ENCODE results near the gene ACSF3.
"Not testable (repeated sequence)": the region's sequence is repeated elsewhere in the genome, so short reads cannot be mapped to it uniquely, and the experiment has no call there.

The ACSF3 gene

GRCh38 chr16:89072548-89073130, 21.0 kb upstream of the ACSF3 start:
- Histone ChIP-seq H3K4me3 (ENCODE audit: low read length) (no peak overlapping the region), H3K36me3 (ENCODE audit: insufficient read depth, low read length) (no peaks in the 10 kb centered on the region)

DNA sequence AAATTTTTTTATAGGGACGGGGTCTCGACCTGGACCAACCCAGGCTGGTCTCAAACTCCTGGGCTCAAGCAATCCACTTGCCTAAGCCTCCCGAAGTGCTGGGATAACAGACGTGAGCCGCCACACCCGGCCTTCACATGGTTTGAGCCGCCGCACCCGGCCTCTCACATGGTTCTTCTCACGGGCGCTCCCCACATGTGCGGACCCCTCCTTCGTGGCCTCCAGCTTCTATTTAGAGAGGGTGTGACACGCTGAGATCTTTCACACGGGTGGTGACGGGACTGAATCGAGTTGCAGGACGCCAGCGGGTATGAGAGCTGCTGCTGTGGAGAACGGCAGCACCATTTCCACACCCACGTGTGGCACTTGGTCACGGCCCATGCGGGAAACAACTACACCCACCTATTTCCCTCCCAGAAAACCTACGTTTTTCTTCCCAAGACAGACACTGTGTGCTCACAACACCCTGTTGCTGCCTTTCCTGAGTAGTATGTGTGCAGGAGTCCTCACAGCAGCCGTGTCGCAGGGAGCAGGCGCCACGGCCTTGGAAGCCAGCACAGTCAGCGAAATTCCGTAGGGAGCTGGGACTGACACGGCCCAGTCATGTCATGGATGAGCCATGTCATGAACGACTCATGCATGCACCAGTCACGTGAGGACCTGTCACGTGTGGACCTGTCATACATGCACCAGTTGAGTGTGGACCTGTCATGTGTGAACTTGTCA, 20.1 kb upstream of the ACSF3 start:
- H3K4me1 ChIP-seq (ENCODE audit: insufficient read depth, low read length): peaks cover 5% of the 10 kb centered on the region
- H2AFZ ChIP-seq (ENCODE audit: low read depth, low read length): no peak overlapping the region
- H3K27me3 ChIP-seq (ENCODE audit: insufficient read depth, low read length): no peaks in the 10 kb centered on the region
- no peaks in the 10 kb centered on the region for H3K36me3 ChIP-seq (ENCODE audit: insufficient read depth, low read length)
- no peaks in the 10 kb centered on the region for H3K9me3 ChIP-seq (ENCODE audit: low read length)
- no peak overlapping the region for H3K4me3 ChIP-seq (ENCODE audit: low read length)

More at GRCh38 chr16:89072548-89073130, 21.0 kb upstream of the ACSF3 start:
- Histone ChIP-seq H3K4me1 (ENCODE audit: insufficient read depth, low read length) (peaks cover 5% of the 10 kb centered on the region), H3K27me3 (ENCODE audit: insufficient read depth, low read length) (peaks cover 1% of the 10 kb centered on the region), H2AFZ (ENCODE audit: low read depth, low read length) (no peak overlapping the region), H3K9me3 (ENCODE audit: low read length) (no peaks in the 10 kb centered on the region)

- not testable (repeated sequence) for H3K9me3 ChIP-seq (ENCODE audit: low read length); H3K36me3 ChIP-seq (ENCODE audit: insufficient read depth, low read length); H3K4me1 ChIP-seq (ENCODE audit: insufficient read depth, low read length); H3K4me3 ChIP-seq (ENCODE audit: low read length); H2AFZ ChIP-seq (ENCODE audit: low read depth, low read length); H3K27me3 ChIP-seq (ENCODE audit: insufficient read depth, low read length)
Measured at GRCh38 chr16:89074072-89074674, 19.5 kb upstream of the ACSF3 start.

- no peak overlapping the region for H3K4me3 ChIP-seq (ENCODE audit: low read length)
Measured at GRCh38 chr16:89074803-89075688, 18.6 kb upstream of the ACSF3 start.

GRCh38 chr16:89076159-89076558, 17.5 kb upstream of the ACSF3 start:
- Histone ChIP-seq H3K9me3 (ENCODE audit: low read length) (no peaks in the 10 kb centered on the region), H3K27me3 (ENCODE audit: insufficient read depth, low read length) (peaks cover 11% of the 10 kb centered on the region), H3K4me1 (ENCODE audit: insufficient read depth, low read length) (peaks cover 5% of the 10 kb centered on the region), H2AFZ (ENCODE audit: low read depth, low read length) (no peak overlapping the region), H3K36me3 (ENCODE audit: insufficient read depth, low read length) (no peaks in the 10 kb centered on the region), H3K4me3 (ENCODE audit: low read length) (no peak overlapping the region)

More at GRCh38 chr16:89074803-89075688, 18.6 kb upstream of the ACSF3 start:
- peaks cover 5% of the 10 kb centered on the region for H3K4me1 ChIP-seq (ENCODE audit: insufficient read depth, low read length)
- no peaks in the 10 kb centered on the region for H3K9me3 ChIP-seq (ENCODE audit: low read length)
- H3K36me3 ChIP-seq (ENCODE audit: insufficient read depth, low read length): no peaks in the 10 kb centered on the region
- H2AFZ ChIP-seq (ENCODE audit: low read depth, low read length): no peak overlapping the region
- peaks cover 7% of the 10 kb centered on the region for H3K27me3 ChIP-seq (ENCODE audit: insufficient read depth, low read length)

DNA sequence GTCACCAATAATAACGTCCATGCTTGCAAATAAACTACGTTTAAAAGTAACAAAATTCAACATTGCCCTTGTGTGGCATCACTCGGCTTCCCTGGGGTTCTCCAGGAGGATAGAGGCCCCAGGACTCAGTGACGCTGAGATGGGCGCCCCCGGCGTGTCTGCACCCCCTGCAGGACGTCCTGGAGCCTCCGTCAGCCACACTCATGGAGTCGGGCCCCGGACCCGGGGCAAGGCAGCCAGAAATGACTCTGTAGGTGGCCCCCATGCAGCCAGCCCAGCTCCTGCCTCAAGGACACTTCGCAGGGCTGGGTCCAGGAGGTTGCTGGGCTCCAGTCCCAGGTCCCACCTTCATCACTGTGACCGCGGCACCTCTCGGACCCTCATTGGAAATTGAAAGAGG, 16.6 kb upstream of the ACSF3 start:
- peaks cover under 1% of the 10 kb centered on the region for H3K4me1 ChIP-seq (ENCODE audit: insufficient read depth, low read length)
- H3K36me3 ChIP-seq (ENCODE audit: insufficient read depth, low read length): no peaks in the 10 kb centered on the region
- H3K27me3 ChIP-seq (ENCODE audit: insufficient read depth, low read length): peaks cover 15% of the 10 kb centered on the region
- no peak overlapping the region for H3K4me3 ChIP-seq (ENCODE audit: low read length)
- H2AFZ ChIP-seq (ENCODE audit: low read depth, low read length): no peak overlapping the region
- no peaks in the 10 kb centered on the region for H3K9me3 ChIP-seq (ENCODE audit: low read length)

DNA sequence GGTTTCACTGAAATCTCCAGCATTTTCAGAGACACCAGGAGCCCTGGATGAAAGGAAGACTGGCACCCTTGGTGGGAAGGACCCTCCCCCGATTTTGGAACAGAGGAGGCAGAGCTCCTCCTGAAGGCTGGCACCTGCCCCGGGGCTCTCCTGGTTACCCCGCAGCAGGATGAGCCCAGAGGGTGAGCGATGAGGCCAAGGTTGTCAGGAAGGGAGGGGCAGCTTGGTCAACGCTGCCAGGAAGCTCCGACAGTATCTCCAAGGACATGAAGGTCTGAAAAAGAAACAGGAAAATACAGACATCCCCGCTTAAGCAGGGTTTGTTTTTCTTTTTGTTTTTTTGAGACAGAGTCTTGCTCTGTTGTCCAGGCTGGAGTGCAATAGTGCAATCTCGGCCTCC, 15.5 kb upstream of the ACSF3 start:
- Histone ChIP-seq H3K4me3 (ENCODE audit: low read length) (no peak overlapping the region), H3K4me1 (ENCODE audit: insufficient read depth, low read length) (no peaks in the 10 kb centered on the region), H2AFZ (ENCODE audit: low read depth, low read length) (no peak overlapping the region), H3K36me3 (ENCODE audit: insufficient read depth, low read length) (no peaks in the 10 kb centered on the region), H3K27me3 (ENCODE audit: insufficient read depth, low read length) (peaks cover 15% of the 10 kb centered on the region), H3K9me3 (ENCODE audit: low read length) (no peaks in the 10 kb centered on the region)

DNA sequence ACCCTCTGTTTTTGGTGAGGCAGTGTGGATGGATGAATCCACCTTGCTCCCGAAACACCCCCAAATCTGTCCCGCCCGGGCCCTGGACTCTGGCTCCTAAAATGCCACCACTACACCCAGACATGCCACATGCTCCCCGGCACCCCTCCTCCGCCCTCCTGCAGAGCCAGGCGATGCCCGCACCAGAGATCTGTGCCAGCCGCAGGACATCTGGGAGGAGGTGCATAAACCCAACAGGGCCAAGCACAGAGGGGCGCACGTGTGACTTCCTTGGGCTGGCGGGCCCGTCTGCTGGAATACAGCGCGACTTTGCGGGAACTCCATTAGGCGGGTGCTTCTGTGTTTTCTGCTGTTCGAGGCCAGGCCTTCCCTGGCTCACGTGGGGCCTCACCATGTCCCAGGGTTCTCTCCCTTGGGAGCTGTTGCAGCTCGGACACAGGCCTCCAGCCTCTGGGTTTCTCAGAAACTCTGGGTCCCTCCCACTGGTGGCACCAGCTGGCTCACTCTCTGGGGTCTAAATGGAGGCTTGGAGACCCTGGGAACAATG, 14.1 kb upstream of the ACSF3 start:
- Histone ChIP-seq H3K4me3 (ENCODE audit: low read length) (no peak overlapping the region), H3K4me1 (ENCODE audit: insufficient read depth, low read length) (no peaks in the 10 kb centered on the region), H3K36me3 (ENCODE audit: insufficient read depth, low read length) (no peaks in the 10 kb centered on the region), H3K27me3 (ENCODE audit: insufficient read depth, low read length) (peaks cover 15% of the 10 kb centered on the region), H2AFZ (ENCODE audit: low read depth, low read length) (no peak overlapping the region), H3K9me3 (ENCODE audit: low read length) (no peaks in the 10 kb centered on the region)

DNA sequence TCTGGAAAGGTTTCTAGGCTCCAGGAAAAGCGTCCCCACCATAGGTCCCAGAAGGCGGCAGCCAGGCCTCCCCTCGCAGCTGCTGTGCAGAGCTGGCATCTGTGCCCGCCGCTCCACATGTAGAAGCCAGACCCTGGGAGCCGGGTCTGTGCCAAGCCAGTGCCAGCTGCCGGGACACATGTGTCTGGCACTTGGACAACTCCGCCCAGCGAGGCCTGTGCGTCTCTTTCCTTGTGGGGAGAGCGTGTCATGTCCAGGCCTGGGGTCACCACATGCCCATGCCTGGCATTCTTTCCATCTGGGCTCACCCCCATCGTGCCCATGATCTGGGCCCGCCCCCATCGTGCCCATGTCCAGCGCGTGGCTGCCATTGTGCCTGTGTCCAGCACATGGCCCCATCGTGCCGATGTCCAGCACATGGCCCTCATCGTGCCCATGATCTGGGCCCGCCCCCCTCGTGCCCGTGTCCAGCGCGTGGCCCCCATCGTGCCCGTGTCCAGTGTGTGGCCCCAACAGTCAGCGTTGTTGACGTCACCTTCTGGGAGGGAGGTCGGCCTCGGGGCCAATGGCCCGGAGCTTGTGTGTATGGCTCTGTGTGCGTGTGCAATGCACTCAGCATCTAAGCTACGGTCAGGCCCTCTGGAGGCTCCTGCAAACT, 13.3 kb upstream of the ACSF3 start:
- no peak overlapping the region for H3K4me3 ChIP-seq (ENCODE audit: low read length)
- H3K36me3 ChIP-seq (ENCODE audit: insufficient read depth, low read length): no peaks in the 10 kb centered on the region
- no peak overlapping the region for H2AFZ ChIP-seq (ENCODE audit: low read depth, low read length)
- no peaks in the 10 kb centered on the region for H3K4me1 ChIP-seq (ENCODE audit: insufficient read depth, low read length)
- peaks cover 15% of the 10 kb centered on the region for H3K27me3 ChIP-seq (ENCODE audit: insufficient read depth, low read length)
- H3K9me3 ChIP-seq (ENCODE audit: low read length): no peaks in the 10 kb centered on the region

GRCh38 chr16:89081556-89081955, 12.1 kb upstream of the ACSF3 start:
- Histone ChIP-seq H3K4me1 (ENCODE audit: insufficient read depth, low read length) (no peaks in the 10 kb centered on the region), H2AFZ (ENCODE audit: low read depth, low read length) (no peak overlapping the region), H3K27me3 (ENCODE audit: insufficient read depth, low read length) (peaks cover 19% of the 10 kb centered on the region), H3K36me3 (ENCODE audit: insufficient read depth, low read length) (no peaks in the 10 kb centered on the region), H3K9me3 (ENCODE audit: low read length) (no peaks in the 10 kb centered on the region), H3K4me3 (ENCODE audit: low read length) (no peak overlapping the region)

DNA sequence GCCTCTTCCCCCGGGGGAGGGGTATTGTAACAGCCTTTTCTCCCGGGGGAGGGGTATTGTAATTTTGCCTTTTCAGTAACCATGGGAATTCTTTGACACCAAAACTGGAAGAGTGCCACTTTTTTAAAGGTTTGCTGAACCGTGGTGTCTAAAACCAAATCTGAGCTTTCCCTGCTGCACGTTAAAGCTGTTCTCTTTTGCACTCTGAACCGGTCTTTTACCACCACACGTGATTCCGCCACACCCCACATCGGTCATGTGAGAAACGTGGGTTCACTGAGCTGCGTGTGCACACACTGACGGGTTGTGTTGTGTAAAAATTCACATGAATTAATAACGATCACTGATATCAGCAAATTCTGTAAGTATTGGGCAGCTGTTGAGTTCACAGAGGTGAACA, 9.2 kb upstream of the ACSF3 start:
- H3K9me3 ChIP-seq (ENCODE audit: low read length): no peaks in the 10 kb centered on the region
- no peak overlapping the region for H3K4me3 ChIP-seq (ENCODE audit: low read length)
- no peaks in the 10 kb centered on the region for H3K4me1 ChIP-seq (ENCODE audit: insufficient read depth, low read length)
- H3K27me3 ChIP-seq (ENCODE audit: insufficient read depth, low read length): peaks cover 25% of the 10 kb centered on the region
- H2AFZ ChIP-seq (ENCODE audit: low read depth, low read length): no peak overlapping the region
- no peaks in the 10 kb centered on the region for H3K36me3 ChIP-seq (ENCODE audit: insufficient read depth, low read length)

DNA sequence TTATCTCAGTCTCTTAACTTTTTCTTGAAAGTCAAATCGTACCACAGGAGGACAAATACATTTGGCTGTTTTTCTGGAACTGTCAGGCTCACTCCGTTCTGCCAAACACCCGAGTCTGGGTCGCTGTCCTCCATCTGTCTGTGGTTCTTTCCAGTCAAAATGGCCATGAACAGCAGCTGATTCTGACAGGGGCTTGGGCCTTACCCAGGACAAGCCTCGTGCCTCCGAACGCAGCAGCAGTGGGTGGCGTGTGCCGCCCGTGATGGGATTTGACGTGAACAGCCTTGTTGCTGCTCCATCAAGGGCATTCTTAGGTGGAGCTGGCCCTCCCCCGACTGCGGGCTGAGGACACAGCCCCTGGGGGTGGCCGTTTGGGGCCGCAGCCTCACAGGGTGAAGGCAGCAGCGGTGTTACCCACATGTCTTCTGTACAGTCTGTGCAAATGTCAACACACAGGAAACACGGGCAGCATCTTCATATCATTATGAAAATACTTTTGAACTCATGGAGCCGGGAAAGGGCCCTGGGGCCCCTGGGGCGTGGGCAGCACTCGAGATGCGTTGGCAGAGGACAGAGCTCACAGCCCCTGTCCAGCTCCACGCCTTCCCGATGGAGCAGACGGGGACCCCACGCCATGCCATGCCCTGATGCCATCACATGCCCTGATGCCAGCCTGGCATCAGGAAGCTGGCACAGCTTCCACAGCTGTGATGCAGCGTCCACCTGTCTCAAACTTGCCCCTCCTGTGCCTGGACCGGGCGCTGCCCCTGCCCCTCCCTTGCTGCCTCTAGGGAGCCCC, 8.6 kb upstream of the ACSF3 start:
- H3K27me3 ChIP-seq (ENCODE audit: insufficient read depth, low read length): peaks cover 26% of the 10 kb centered on the region
- H3K4me3 ChIP-seq (ENCODE audit: low read length): no peak overlapping the region

More for the DNA sequence above, 8.6 kb upstream of the ACSF3 start:
- no peak overlapping the region for H2AFZ ChIP-seq (ENCODE audit: low read depth, low read length)
- no peaks in the 10 kb centered on the region for H3K9me3 ChIP-seq (ENCODE audit: low read length)
- no peaks in the 10 kb centered on the region for H3K4me1 ChIP-seq (ENCODE audit: insufficient read depth, low read length)
- H3K36me3 ChIP-seq (ENCODE audit: insufficient read depth, low read length): no peaks in the 10 kb centered on the region

Data from neuron (in vitro differentiated cells).